GM21423 (cell line): ENCODE results near the gene NUDT3.
"Not testable (repeated sequence)": the region's sequence is repeated elsewhere in the genome, so short reads cannot be mapped to it uniquely, and the experiment has no call there.

Source experiments
- ATAC-seq: cut with Tn5 transposase; IDR thresholded peaks from one replicate; pipeline ENCODE4 v1.9.1; 2021; ENCODE audit warnings: mild to moderate bottlenecking, moderate library complexity; ENCODE audit not compliant: unreplicated experiment

Gene NUDT3

GRCh38 chr6:34324738-34325444 is 67.6 kb downstream of the NUDT3 start:
- no peak for ATAC-seq

GRCh38 chr6:34324221-34324620 is 68.2 kb downstream of the NUDT3 start:
- ATAC-seq: not testable (repeated sequence)

GRCh38 chr6:34323300-34323699 is 69.2 kb downstream of the NUDT3 start:
- no peak for ATAC-seq

- ATAC-seq: no peak
Measured at GRCh38 chr6:34322732-34323131, 69.7 kb downstream of the NUDT3 start.

- no peak for ATAC-seq
Measured at GRCh38 chr6:34321821-34322220, 70.6 kb downstream of the NUDT3 start.

GRCh38 chr6:34319471-34319885 is 73.0 kb downstream of the NUDT3 start:
- ATAC-seq: no peak

GRCh38 chr6:34318499-34319470 is 73.7 kb downstream of the NUDT3 start:
- ATAC-seq: no peak

GRCh38 chr6:34317882-34318498 is 74.5 kb downstream of the NUDT3 start:
- no peak for ATAC-seq

- ATAC-seq: no peak
Measured at GRCh38 chr6:34317172-34317477, 75.3 kb downstream of the NUDT3 start.

GRCh38 chr6:34316431-34317171 is 75.9 kb downstream of the NUDT3 start:
- no peak for ATAC-seq

- peak; percentile 40 for ATAC-seq
Measured at GRCh38 chr6:34315780-34316179, 76.7 kb downstream of the NUDT3 start.

- ATAC-seq: no peak
Measured at GRCh38 chr6:34315256-34315655, 77.2 kb downstream of the NUDT3 start.

- ATAC-seq: no peak
Measured at GRCh38 chr6:34312259-34312658, 80.2 kb downstream of the NUDT3 start.

- ATAC-seq: no peak
Measured at GRCh38 chr6:34310817-34311216, 81.7 kb downstream of the NUDT3 start.

GRCh38 chr6:34308483-34308882 is 84.0 kb downstream of the NUDT3 start:
- ATAC-seq: no peak

GRCh38 chr6:34305982-34306708 is 86.3 kb downstream of the NUDT3 start:
- no peak for ATAC-seq

- ATAC-seq: no peak
Measured at GRCh38 chr6:34305497-34305896, 87.0 kb downstream of the NUDT3 start.

GRCh38 chr6:34304164-34304563 is 88.3 kb downstream of the NUDT3 start:
- ATAC-seq: no peak

- no peak for ATAC-seq
Measured at GRCh38 chr6:34302929-34303328, 89.5 kb downstream of the NUDT3 start.

GRCh38 chr6:34301408-34301807 is 91.1 kb downstream of the NUDT3 start:
- ATAC-seq: no peak
